HG03432 (cell line): Measurements from ENCODE around the gene NRXN2.

Experiments used
- ATAC-seq: cut with Tn5 transposase; IDR thresholded peaks from one replicate; pipeline ENCODE4 v1.9.1; 2021; ENCODE audit warnings: mild to moderate bottlenecking, moderate library complexity; ENCODE audit not compliant: unreplicated experiment

The NRXN2 gene

DNA sequence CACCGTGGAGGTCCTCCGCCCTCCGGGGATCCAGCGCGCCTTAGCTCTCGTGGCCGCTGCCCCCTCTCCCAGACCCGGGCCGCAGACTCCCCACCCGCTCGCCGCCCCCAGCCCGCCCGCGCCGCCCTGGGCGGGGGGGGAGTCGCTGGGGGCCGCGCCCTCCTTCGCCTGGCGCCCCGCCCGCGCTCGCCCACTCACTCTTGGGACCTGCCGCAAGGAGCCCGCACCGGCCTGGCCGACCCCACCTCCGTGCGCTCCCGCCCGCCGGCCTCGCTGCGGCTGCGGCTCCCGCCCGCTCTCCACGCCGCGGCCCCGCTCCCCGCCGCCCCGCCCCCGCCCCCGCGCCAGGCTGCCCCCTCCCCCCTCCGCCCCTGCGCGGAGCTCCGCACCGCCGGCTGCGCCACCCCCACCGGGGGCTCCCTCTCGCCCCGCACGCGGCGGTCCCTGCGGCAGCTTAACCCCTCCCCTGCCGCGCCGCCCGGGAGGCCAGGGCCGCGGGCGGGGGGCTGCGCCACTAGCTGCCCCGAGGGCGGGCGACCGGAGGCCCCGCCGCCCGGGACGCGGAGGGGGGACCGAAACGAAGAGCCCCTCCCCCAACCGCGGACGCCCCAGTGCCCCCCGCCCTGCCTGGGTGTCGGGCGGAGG lies 21.7 kb upstream of the NRXN2 start:
- no peak for ATAC-seq

DNA sequence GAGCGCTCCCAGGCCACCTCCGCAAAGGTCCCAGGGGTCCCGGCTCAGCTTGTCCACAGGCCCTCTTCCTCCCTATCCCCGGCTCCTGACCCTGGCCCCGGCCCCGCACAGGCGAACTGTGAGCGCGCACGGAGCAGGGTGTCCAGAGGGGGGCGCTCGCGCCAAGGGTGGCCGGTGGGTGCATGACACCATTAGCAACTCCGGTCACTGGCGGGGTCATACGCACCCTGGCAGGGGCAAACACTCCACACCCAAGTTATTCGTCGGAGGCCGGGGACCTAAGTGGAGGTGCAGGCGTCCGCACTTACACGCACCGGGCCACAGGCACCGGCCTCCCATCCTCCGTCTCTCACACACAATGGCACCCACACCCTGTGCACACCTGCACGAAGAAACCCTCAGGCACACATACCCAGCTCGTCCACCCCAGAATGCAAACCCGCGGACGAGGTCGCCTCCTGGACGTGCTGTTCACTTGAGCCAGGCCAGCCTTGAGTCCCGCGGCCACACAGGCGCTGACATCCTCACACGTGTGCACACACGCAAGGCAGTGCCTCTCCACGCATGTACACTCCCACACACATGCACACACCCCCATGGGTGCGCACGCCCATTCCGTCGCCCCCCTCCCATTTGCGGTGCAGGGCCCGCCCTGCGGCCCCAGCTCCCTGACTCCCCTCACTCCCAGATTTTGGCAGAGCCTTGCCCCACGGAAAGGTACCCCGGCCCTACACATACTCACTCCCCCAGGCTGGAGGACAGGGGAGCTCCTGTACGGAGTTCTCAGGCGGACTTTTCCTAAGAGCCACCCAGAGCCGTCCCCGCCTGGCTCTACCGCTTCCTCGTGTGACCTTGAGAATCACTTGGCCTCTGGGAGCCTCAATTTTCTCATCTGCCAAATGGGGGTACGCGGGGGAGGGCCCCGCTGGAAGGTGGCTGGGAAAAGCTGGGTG lies 20.9 kb upstream of the NRXN2 start, which contains the start of gene RASGRP2:
Gene RASGRP2, minus strand, starts transcription at position 552 of the 953 bp plus-strand sequence. CDS start 1,276 bp downstream, outside the sequence.
- no peak for ATAC-seq

GRCh38 chr11:64742889-64743590 lies 20.0 kb upstream of the NRXN2 start:
- ATAC-seq: peak; percentile 49

GRCh38 chr11:64742087-64742888 lies 19.3 kb upstream of the NRXN2 start:
- peak; percentile 9 for ATAC-seq

- no peak for ATAC-seq
These were observed 18.5 kb upstream of the NRXN2 start for GRCh38 chr11:64741375-64742086.

DNA sequence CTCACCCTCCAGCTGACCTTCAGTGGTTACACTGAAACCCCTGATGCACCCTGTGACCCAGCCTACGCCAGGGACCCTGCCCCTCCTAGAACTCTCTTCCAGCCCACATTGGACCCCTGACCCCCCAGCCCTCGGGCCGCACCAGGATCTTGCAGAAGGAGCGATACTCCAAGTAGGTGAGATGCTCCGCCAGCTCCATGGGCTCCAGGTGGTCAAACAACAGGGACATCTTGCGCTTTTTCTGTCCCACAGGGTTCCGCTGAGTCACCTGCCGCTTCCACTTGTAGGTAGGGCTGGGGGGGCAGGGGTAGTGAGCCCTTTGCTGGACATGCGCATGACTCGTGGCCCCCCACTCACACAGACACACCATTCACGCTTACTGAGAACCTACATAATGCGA lies 16.9 kb upstream of the NRXN2 start:
- no peak for ATAC-seq

- no peak for ATAC-seq
These were observed 13.7 kb upstream of the NRXN2 start for GRCh38 chr11:64736654-64737053.

DNA sequence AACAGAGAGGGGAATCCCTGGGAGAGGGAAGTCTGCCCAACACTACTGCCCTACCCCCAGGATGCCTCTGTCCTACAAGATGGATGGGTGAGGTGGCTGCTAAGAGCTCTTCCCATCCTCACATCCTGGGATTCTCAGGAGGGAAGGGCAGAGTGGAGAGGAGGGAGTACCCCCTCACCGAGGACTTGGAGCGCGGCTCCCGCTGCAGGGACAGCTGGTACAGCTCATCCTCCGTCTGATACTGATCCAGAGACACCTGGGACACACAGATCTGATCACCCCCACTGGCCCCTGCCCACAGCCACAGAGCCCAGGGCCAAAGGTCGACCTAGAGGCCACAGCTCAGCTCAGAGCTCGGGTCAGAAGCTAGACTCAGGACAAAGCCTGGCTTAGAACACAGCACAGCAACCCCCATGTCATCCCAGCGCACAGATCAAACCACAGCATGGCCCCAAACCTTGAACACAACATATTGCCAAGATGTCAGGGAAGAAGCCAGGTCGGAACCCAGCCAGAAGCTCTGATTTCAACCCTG lies 12.8 kb upstream of the NRXN2 start:
- no peak for ATAC-seq

DNA sequence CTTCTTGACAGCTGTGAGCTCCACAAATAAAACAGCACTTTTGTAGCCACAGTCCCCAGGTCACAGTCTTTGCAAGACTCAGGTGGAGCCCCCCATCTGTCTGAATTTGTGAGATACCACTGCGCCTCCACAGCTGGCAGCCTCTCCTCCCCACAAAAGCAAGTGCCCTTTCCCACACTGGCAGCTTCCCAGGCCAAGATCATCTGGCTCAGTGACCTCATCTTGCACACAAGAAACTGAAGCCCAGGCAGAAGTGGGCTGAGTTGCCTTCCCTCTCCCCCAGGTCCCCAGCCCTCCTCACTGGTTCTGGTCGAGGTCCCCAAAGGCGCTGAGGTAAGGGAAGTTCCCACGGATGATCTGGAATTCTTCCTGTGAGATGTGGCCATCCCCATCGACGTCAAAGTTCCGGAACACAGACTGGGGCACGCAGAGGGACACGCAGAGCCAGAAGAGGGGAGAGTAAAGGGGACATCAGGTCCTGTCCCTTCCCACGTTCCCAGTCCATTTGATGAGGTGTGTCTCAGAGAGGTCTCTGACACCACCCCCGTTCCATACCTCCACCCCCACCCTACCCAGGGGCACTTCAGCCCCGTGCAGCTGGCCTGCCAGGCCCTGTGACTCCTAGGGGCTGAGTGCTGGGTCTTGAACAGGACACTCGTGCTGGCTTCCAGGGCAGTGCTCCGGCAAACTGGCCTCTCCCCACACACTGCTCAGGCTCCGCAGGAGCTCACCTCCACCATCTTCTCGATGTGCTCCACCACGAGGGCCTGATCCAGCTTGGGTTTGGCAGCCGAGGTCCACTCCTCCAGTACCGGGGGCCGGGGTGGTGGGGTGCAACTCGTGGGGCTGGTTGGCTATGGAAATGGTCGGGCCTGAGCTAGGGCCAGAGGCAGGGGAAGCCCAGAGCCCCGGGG lies 12.1 kb upstream of the NRXN2 start:
- ATAC-seq: no peak

DNA sequence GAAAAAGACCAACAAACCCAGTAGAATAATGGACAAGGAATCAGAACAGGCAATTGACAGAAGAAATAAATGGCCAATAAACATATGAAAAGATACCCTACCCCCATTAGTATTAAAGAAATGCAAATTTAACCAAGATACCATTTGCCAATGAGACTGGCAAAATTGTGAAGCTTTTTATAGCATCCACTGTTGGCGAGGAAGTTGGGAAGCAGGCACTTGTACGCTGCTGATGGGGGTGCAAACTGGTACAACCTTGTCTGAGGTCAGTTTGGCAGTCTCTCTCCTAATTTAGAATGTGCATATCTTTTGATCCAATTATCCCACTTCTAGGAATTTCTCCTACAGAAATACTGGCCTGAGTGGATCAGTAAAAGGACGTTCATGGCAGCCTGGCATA lies 8.6 kb upstream of the NRXN2 start:
- no peak for ATAC-seq

- no peak for ATAC-seq
These were observed 6.9 kb upstream of the NRXN2 start for GRCh38 chr11:64729851-64730382.

GRCh38 chr11:64728757-64729365 lies 5.9 kb upstream of the NRXN2 start:
- ATAC-seq: no peak

DNA sequence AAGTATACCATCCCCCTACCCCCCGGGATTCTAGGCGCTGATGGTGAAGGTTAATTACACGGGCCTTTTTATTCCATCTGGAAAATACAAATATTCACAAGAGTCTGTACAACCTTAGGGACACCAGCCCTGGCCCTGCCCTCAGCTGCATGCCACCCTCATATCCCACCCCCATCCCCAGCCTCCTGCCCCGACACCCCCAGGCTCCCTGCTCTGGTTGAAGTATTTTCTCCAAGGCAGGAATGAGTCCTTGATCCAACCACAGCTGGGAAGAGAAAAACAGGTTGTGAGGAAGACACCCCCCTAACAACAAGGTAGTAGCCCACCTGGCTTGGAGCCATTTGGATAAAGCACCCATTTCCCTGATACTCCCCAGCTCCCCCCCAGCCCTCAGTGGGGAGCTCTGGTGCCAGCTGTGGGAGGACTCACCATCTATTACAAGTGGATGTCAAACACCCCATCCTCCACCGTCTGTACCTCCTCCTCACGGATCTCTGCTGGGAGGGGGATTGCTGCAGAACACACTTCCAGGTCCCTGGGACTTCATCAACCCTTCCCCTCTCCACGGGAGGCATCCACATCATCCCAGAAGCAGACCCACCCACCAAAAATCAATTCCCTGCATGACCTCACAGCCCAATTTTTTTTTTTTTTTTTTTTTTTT lies 4.0 kb upstream of the NRXN2 start:
- no peak for ATAC-seq

- no peak for ATAC-seq
These were observed 3.2 kb upstream of the NRXN2 start for GRCh38 chr11:64726211-64726641.

GRCh38 chr11:64724863-64725532 lies 2.0 kb upstream of the NRXN2 start:
- no peak for ATAC-seq

- ATAC-seq: peak; percentile 15
These were observed 1.2 kb upstream of the NRXN2 start for GRCh38 chr11:64723907-64724862.
